Colon (tissue), 2 donors: ENCODE data around the gene LDLRAD1.
"Not testable (repeated sequence)": the region's sequence is repeated elsewhere in the genome, so short reads cannot be mapped to it uniquely, and the experiment has no call there.

Experiments
- FAIRE-seq: peaks from 2 replicates; lab custom pipeline; 2012; peaks lifted over from hg19 to GRCh38; lab: Jason Lieb, UNC
- donor health status: control.
- donor health status: control.

Gene LDLRAD1

GRCh38 chr1:53992085-53992874 is 25.7 kb downstream of the LDLRAD1 start:
- no peak for FAIRE-seq

GRCh38 chr1:53987880-53988279 is 30.1 kb downstream of the LDLRAD1 start:
- no peak for FAIRE-seq

- FAIRE-seq: no peak
Observed at GRCh38 chr1:53986458-53986857, 31.5 kb downstream of the LDLRAD1 start.

GRCh38 chr1:53984726-53985125 is 33.3 kb downstream of the LDLRAD1 start:
- FAIRE-seq: no peak

GRCh38 chr1:53982763-53983104 is 35.3 kb downstream of the LDLRAD1 start:
- no peak for FAIRE-seq

- FAIRE-seq: no peak
Observed at GRCh38 chr1:53982034-53982762, 35.8 kb downstream of the LDLRAD1 start.

- FAIRE-seq: no peak
Observed at GRCh38 chr1:53981220-53981619, 36.8 kb downstream of the LDLRAD1 start.

GRCh38 chr1:53979712-53980450 is 38.1 kb downstream of the LDLRAD1 start:
- no peak for FAIRE-seq

- FAIRE-seq: no peak
Observed at GRCh38 chr1:53975861-53976260, 42.1 kb downstream of the LDLRAD1 start.

- FAIRE-seq: no peak
Observed at GRCh38 chr1:53971718-53972117, 46.3 kb downstream of the LDLRAD1 start.

GRCh38 chr1:53969323-53969722 is 48.7 kb downstream of the LDLRAD1 start:
- not testable (repeated sequence) for FAIRE-seq

- FAIRE-seq: no peak
Observed at GRCh38 chr1:53968125-53968513, 49.9 kb downstream of the LDLRAD1 start.

- no peak for FAIRE-seq
Observed at GRCh38 chr1:53967409-53968124, 50.4 kb downstream of the LDLRAD1 start.

- no peak for FAIRE-seq
Observed at GRCh38 chr1:53966794-53967193, 51.2 kb downstream of the LDLRAD1 start.

GRCh38 chr1:53964109-53964508 is 53.9 kb downstream of the LDLRAD1 start:
- no peak for FAIRE-seq

GRCh38 chr1:53963460-53963859 is 54.5 kb downstream of the LDLRAD1 start:
- no peak for FAIRE-seq

- no peak for FAIRE-seq
Observed at GRCh38 chr1:53962395-53962794, 55.6 kb downstream of the LDLRAD1 start.

- no peak for FAIRE-seq
Observed at GRCh38 chr1:53959664-53960250, 58.2 kb downstream of the LDLRAD1 start.
